ENCODE data around the gene CHID1. TPM values are rescaled to one million over a fixed set of nuclear protein-coding genes. Genes with fewer than 3 reads are reported as not detected.

The CHID1 gene
- total RNA-seq, 1 donor from 2014 or later: 112 TPM

GRCh38 chr11:880447-880846, 30.2 kb downstream of the CHID1 start:
- no peak for DNase-seq (ENCODE audit: extremely low spot score, unreplicated experiment)
- Mint-ChIP-seq H3K27me3 (ENCODE audit: unreplicated experiment) (no peaks in the 10 kb centered on the region), H3K36me3 (ENCODE audit: unreplicated experiment) (peaks cover 14% of the 10 kb centered on the region), H3K27ac (ENCODE audit: unreplicated experiment) (no peak overlapping the region), H3K4me3 (ENCODE audit: unreplicated experiment) (no peak overlapping the region), H3K9me3 (ENCODE audit: unreplicated experiment) (no peaks in the 10 kb centered on the region), H3K4me1 (ENCODE audit: unreplicated experiment) (peaks cover 21% of the 10 kb centered on the region)
- TF ChIP-seq, protein P1, sequence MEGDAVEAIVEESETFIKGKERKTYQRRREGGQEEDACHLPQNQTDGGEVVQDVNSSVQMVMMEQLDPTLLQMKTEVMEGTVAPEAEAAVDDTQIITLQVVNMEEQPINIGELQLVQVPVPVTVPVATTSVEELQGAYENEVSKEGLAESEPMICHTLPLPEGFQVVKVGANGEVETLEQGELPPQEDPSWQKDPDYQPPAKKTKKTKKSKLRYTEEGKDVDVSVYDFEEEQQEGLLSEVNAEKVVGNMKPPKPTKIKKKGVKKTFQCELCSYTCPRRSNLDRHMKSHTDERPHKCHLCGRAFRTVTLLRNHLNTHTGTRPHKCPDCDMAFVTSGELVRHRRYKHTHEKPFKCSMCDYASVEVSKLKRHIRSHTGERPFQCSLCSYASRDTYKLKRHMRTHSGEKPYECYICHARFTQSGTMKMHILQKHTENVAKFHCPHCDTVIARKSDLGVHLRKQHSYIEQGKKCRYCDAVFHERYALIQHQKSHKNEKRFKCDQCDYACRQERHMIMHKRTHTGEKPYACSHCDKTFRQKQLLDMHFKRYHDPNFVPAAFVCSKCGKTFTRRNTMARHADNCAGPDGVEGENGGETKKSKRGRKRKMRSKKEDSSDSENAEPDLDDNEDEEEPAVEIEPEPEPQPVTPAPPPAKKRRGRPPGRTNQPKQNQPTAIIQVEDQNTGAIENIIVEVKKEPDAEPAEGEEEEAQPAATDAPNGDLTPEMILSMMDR (IDR thresholded peaks at IDR 0.05): no peak

DNA sequence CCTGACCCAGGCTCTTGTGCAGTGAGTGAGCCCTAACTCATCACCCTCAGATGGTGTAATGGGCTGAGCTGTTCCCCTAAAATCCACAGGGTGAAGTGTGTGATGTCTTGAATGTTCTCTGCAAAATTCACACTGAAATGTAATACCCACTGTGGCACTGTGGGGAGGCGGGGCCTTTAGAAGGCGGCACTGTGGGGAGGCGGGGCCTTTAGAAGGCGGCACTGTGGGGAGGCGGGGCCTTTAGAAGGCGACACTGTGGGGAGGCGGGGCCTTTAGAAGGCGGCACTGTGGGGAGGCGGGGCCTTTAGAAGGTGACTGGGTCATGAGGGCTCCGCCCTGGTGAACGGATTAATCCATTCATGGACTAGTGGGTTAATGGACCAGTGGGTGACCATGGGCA, 33.0 kb downstream of the CHID1 start:
- Mint-ChIP-seq H3K9me3 (ENCODE audit: unreplicated experiment) (no peaks in the 10 kb centered on the region), H3K27ac (ENCODE audit: unreplicated experiment) (no peak overlapping the region)

GRCh38 chr11:876545-876944, 34.1 kb downstream of the CHID1 start:
- H3K36me3 Mint-ChIP-seq (ENCODE audit: unreplicated experiment): peaks cover 10% of the 10 kb centered on the region
- no peaks in the 10 kb centered on the region for H3K27me3 Mint-ChIP-seq (ENCODE audit: unreplicated experiment)

More for the DNA sequence above, 33.0 kb downstream of the CHID1 start:
- peaks cover 19% of the 10 kb centered on the region for H3K4me1 Mint-ChIP-seq (ENCODE audit: unreplicated experiment)
- H3K4me3 Mint-ChIP-seq (ENCODE audit: unreplicated experiment): no peak overlapping the region
- peaks cover 14% of the 10 kb centered on the region for H3K36me3 Mint-ChIP-seq (ENCODE audit: unreplicated experiment)
- DNase-seq (ENCODE audit: extremely low spot score, unreplicated experiment): no peak
- H3K27me3 Mint-ChIP-seq (ENCODE audit: unreplicated experiment): no peaks in the 10 kb centered on the region
- TF ChIP-seq, protein P1 (IDR thresholded peaks at IDR 0.05): no peak

GRCh38 chr11:875769-876301, 34.8 kb downstream of the CHID1 start:
- H3K4me3 Mint-ChIP-seq (ENCODE audit: unreplicated experiment): no peak overlapping the region

More at GRCh38 chr11:876545-876944, 34.1 kb downstream of the CHID1 start:
- Mint-ChIP-seq H3K4me1 (ENCODE audit: unreplicated experiment) (peaks cover 18% of the 10 kb centered on the region), H3K9me3 (ENCODE audit: unreplicated experiment) (no peaks in the 10 kb centered on the region), H3K4me3 (ENCODE audit: unreplicated experiment) (no peak overlapping the region), H3K27ac (ENCODE audit: unreplicated experiment) (no peak overlapping the region)
- no peak for DNase-seq (ENCODE audit: extremely low spot score, unreplicated experiment)
- TF ChIP-seq, protein P1 (IDR thresholded peaks at IDR 0.05): no peak

DNA sequence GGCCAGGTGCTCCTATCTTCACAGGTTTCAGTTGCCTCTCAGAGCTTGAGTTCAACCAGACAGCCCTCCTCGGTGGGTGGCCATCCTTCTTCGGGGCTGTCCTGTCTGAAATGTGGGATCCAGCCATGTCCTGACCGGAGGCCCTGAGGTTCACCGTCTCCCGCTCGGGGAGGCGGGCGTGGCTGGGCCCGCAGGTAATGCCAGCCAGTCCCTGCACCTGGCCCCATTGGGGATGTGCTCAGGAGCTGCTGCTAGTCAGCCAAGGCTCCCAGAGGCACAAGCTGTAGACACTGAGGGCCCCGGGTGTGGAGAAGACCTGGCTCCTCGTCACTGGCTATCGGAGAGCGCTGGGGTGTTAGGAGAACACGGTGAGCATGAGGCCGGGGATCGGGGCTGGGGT, 35.4 kb downstream of the CHID1 start:
- no peaks in the 10 kb centered on the region for H3K9me3 Mint-ChIP-seq (ENCODE audit: unreplicated experiment)

More at GRCh38 chr11:875769-876301, 34.8 kb downstream of the CHID1 start:
- Mint-ChIP-seq H3K36me3 (ENCODE audit: unreplicated experiment) (peaks cover 7% of the 10 kb centered on the region), H3K27me3 (ENCODE audit: unreplicated experiment) (no peaks in the 10 kb centered on the region), H3K9me3 (ENCODE audit: unreplicated experiment) (no peaks in the 10 kb centered on the region), H3K27ac (ENCODE audit: unreplicated experiment) (no peak overlapping the region), H3K4me1 (ENCODE audit: unreplicated experiment) (peaks cover 18% of the 10 kb centered on the region)
- DNase-seq (ENCODE audit: extremely low spot score, unreplicated experiment): no peak
- TF ChIP-seq, protein P1 (IDR thresholded peaks at IDR 0.05): no peak

More for the DNA sequence above, 35.4 kb downstream of the CHID1 start:
- no peak for DNase-seq (ENCODE audit: extremely low spot score, unreplicated experiment)
- Mint-ChIP-seq H3K27me3 (ENCODE audit: unreplicated experiment) (no peaks in the 10 kb centered on the region), H3K4me3 (ENCODE audit: unreplicated experiment) (no peak overlapping the region), H3K27ac (ENCODE audit: unreplicated experiment) (no peak overlapping the region), H3K36me3 (ENCODE audit: unreplicated experiment) (peaks cover 2% of the 10 kb centered on the region), H3K4me1 (ENCODE audit: unreplicated experiment) (peaks cover 18% of the 10 kb centered on the region)
- TF ChIP-seq, protein P1 (IDR thresholded peaks at IDR 0.05): no peak
